Hepatocyte (in vitro differentiated cells): ENCODE results near the gene KRT222.

Experiments used
- EZH2phosphoT487 ChIP-seq: fragments of 200-600 bp; sonication (generic); IDR thresholded peaks from one replicate; pipeline ENCODE4 v1.6.1; 2018; ENCODE audit warnings: antibody characterized with exemption, mild to moderate bottlenecking, low read depth, moderate library complexity; ENCODE audit not compliant: unreplicated experiment, severe bottlenecking
- TF ChIP-seq, protein P1 (sequence below): fragments of 200-600 bp; sonication (generic); IDR thresholded peaks from 2 replicates; pipeline ENCODE4 v1.5.1; 2016; ENCODE audit warnings: antibody characterized with exemption, mild to moderate bottlenecking; ENCODE audit not compliant: poor library complexity

DNA sequence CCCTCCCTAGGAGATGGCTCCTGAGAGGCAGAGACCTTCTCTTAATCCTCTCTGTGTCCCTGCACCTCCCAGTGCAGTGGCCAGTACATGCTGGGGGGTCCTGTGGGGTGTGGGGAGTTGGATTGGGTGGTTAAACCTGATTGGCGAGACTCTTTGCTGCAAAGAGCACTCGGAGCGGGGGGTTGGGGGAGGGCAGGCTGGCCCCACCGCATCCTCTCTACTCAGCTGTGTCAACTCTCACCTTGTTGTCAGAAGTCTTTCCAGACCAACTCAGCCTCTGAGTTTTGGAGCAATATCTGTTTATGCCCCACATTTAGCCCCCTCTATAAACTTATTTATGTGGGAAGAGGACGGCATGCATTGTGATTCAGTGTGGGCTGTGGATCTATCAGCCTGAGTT lies 57.3 kb downstream of the KRT222 start:
- TF ChIP-seq, protein P1, sequence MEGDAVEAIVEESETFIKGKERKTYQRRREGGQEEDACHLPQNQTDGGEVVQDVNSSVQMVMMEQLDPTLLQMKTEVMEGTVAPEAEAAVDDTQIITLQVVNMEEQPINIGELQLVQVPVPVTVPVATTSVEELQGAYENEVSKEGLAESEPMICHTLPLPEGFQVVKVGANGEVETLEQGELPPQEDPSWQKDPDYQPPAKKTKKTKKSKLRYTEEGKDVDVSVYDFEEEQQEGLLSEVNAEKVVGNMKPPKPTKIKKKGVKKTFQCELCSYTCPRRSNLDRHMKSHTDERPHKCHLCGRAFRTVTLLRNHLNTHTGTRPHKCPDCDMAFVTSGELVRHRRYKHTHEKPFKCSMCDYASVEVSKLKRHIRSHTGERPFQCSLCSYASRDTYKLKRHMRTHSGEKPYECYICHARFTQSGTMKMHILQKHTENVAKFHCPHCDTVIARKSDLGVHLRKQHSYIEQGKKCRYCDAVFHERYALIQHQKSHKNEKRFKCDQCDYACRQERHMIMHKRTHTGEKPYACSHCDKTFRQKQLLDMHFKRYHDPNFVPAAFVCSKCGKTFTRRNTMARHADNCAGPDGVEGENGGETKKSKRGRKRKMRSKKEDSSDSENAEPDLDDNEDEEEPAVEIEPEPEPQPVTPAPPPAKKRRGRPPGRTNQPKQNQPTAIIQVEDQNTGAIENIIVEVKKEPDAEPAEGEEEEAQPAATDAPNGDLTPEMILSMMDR = no peak
- no peak for TF ChIP-seq EZH2phosphoT487
